PC-3 (cell line): ENCODE results near the gene GTF2A2. TPM values are rescaled to one million over a fixed set of nuclear protein-coding genes. Genes with fewer than 3 reads are reported as not detected.

ENCODE experiments used
- ATAC-seq: fragments of 200-7000 bp; cut with Tn5 transposase; 2 replicates; pipeline ENCODE4 v1.9.1; 2020; ENCODE audit warnings: mild to moderate bottlenecking, moderate library complexity
- BruUV-seq: library from RNA; stranded (reverse); fragments of 400-500 nt; replicated peaks from 2 replicates; lab custom pipeline; 2021; lab: Mats Ljungman, UMichigan
- CTCF ChIA-PET: fragments of 300-600 bp; sonication (Branson Sonifier 250); formaldehyde crosslinking; loops from one replicate; lab custom pipeline; 2022; ENCODE audit warnings: antibody characterized with exemption; lab: Charles Lee
- POLR2A ChIA-PET: fragments of 300-600 bp; sonication (Branson Sonifier 250); formaldehyde crosslinking; loops from one replicate; lab custom pipeline; 2022; ENCODE audit warnings: antibody characterized with exemption; ENCODE audit not compliant: unreplicated experiment; lab: Charles Lee
- DNase-seq: peaks from one replicate; pipeline ENCODE4 v3.0.0-alpha.2; 2015
- H2AFZ ChIP-seq: fragments of 300-600 bp; sonication (generic); 2 replicates; pipeline ENCODE4 v1.6.0; 2016; ENCODE audit warnings: antibody characterized with exemption, low read length
- H3F3A ChIP-seq: fragments of 300-600 bp; sonication (generic); one replicate; pipeline ENCODE4 v1.6.0; 2017; ENCODE audit warnings: antibody characterized with exemption, low read length, control low read depth, mild to moderate bottlenecking; ENCODE audit not compliant: unreplicated experiment
- H3K27ac ChIP-seq: fragments of 300-600 bp; sonication (generic); 2 replicates; pipeline ENCODE4 v1.5.1; 2016; ENCODE audit warnings: mild to moderate bottlenecking, low read length
- H3K27me3 ChIP-seq: fragments of 300-600 bp; sonication (generic); 2 replicates; pipeline ENCODE4 v1.6.1; 2016; ENCODE audit warnings: low read length, mixed read lengths
- H3K36me3 ChIP-seq: fragments of 300-600 bp; sonication (generic); 2 replicates; pipeline ENCODE4 v1.6.1; 2016; ENCODE audit warnings: low read depth, mixed run types, low read length, mixed read lengths
- H3K4me1 ChIP-seq: fragments of 300-600 bp; sonication (generic); 2 replicates; pipeline ENCODE4 v1.5.1; 2016; ENCODE audit warnings: low read length; ENCODE audit not compliant: insufficient read depth
- H3K4me2 ChIP-seq: fragments of 300-600 bp; sonication (generic); 2 replicates; pipeline ENCODE4 v1.6.0; 2016; ENCODE audit warnings: low read length
- H3K4me3 ChIP-seq: fragments of 300-600 bp; sonication (generic); 2 replicates; pipeline ENCODE4 v1.5.1; 2016; ENCODE audit warnings: mild to moderate bottlenecking, low read length, mixed read lengths
- H3K79me2 ChIP-seq: fragments of 300-600 bp; sonication (generic); 2 replicates; pipeline ENCODE4 v1.6.1; 2017; ENCODE audit warnings: low read length, mixed read lengths
- H3K9ac ChIP-seq: fragments of 300-600 bp; sonication (generic); 2 replicates; pipeline ENCODE4 v1.6.0; 2016; ENCODE audit warnings: mild to moderate bottlenecking, low read length
- H3K9me2 ChIP-seq: fragments of 300-600 bp; sonication (generic); replicated peaks from 2 replicates; pipeline ENCODE4 v1.6.1; 2016; ENCODE audit warnings: mixed run types, low read length, mixed read lengths
- H3K9me3 ChIP-seq: fragments of 300-600 bp; sonication (generic); 2 replicates; pipeline ENCODE4 v1.6.1; 2016; ENCODE audit warnings: low read length, mixed read lengths
- H4K20me1 ChIP-seq: fragments of 300-600 bp; sonication (generic); 2 replicates; pipeline ENCODE4 v1.6.1; 2016; ENCODE audit warnings: low read length, mixed read lengths
- EZH2 ChIP-seq: fragments of 300-600 bp; sonication (generic); IDR thresholded peaks from one replicate; pipeline ENCODE4 v1.6.1; 2017; ENCODE audit warnings: antibody characterized with exemption, mild to moderate bottlenecking, low read length; ENCODE audit not compliant: unreplicated experiment
- EZH2phosphoT487 ChIP-seq: fragments of 300-600 bp; sonication (generic); IDR thresholded peaks from 2 replicates; pipeline ENCODE4 v1.6.1; 2018; ENCODE audit warnings: mild to moderate bottlenecking, antibody characterized with exemption, low read length, borderline replicate concordance
- intact Hi-C: fragments of 100-400 bp; cut with micrococcal nuclease; formaldehyde crosslinking; loops from 2 replicates; pipeline ENCODE4 v1.9.0; 2023
- total RNA-seq: library from RNA; depleted of rRNA; stranded (reverse); fragments of >200 nt; gene quantifications from 2 replicates; pipeline ENCODE4 v1.2.3, GENCODE V29; 2014
- TF ChIP-seq, protein P1 (sequence below): fragments of 300-600 bp; sonication (generic); conservative IDR thresholded peaks from 2 replicates; pipeline ENCODE4 v1.5.1; 2017; ENCODE audit warnings: antibody characterized with exemption, low read depth, mild to moderate bottlenecking, low read length

GTF2A2 gene
- total RNA-seq, 1 experiment from 2014 or later, result 83.9 TPM

DNA sequence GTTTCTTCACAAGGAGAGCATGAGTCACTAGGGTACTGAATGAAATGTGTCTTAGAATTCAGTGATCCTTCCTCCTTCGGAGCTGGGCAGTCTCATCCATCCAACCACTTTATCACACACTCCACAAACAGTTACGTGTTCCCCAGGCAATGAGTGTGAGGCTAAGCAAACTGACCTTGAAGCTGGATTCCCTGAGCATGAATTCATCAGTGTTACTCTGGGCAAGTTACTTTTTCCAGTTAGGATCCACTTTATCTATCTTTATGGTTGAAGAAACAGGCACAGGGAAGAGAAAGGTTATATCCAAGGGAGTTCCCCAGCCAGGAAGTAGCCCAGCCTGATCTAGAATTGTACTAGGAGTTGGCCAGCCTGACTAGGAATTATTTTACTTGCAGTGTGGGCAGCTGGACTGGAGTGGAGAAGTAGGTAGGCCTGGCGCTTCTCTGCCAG, 62.8 kb downstream of the GTF2A2 start:
- TF ChIP-seq EZH2, result no peak
- no peak for TF ChIP-seq EZH2phosphoT487
- TF ChIP-seq, protein P1, sequence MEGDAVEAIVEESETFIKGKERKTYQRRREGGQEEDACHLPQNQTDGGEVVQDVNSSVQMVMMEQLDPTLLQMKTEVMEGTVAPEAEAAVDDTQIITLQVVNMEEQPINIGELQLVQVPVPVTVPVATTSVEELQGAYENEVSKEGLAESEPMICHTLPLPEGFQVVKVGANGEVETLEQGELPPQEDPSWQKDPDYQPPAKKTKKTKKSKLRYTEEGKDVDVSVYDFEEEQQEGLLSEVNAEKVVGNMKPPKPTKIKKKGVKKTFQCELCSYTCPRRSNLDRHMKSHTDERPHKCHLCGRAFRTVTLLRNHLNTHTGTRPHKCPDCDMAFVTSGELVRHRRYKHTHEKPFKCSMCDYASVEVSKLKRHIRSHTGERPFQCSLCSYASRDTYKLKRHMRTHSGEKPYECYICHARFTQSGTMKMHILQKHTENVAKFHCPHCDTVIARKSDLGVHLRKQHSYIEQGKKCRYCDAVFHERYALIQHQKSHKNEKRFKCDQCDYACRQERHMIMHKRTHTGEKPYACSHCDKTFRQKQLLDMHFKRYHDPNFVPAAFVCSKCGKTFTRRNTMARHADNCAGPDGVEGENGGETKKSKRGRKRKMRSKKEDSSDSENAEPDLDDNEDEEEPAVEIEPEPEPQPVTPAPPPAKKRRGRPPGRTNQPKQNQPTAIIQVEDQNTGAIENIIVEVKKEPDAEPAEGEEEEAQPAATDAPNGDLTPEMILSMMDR, result no peak
- H3K36me3 ChIP-seq, result no peaks in the 10 kb centered on the region
- ATAC-seq, result peak; percentile 97
- peaks cover 15% of the 10 kb centered on the region for H3K4me1 ChIP-seq
- DNase-seq, result peak; percentile 71
- no peak overlapping the region for H3K9ac ChIP-seq
- no peaks in the 10 kb centered on the region for H3F3A ChIP-seq
- no peaks in the 10 kb centered on the region for H3K27me3 ChIP-seq
- BruUV-seq, result no TSS peak
- H3K4me3 ChIP-seq, result no peak overlapping the region
- POLR2A ChIA-PET, result interaction anchor here (0.7 kb wide), 1 partner anchor 43 kb away, joined by 3 read pairs; no protein-coding TSS in a partner anchor
- H3K79me2 ChIP-seq, result no peaks in the 10 kb centered on the region
- H3K9me2 ChIP-seq, result no peaks in the 10 kb centered on the region
- H3K9me3 ChIP-seq, result no peaks in the 10 kb centered on the region
- CTCF ChIA-PET, result no interaction called here
- 0 out of 2 replicates have a peak overlapping the region, but pooled peaks have one; percentile 24 for H3K4me2 ChIP-seq
- H4K20me1 ChIP-seq, result no peaks in the 10 kb centered on the region
- intact Hi-C loops, result no loop called here
- H2AFZ ChIP-seq, result no peak overlapping the region
- H3K27ac ChIP-seq, result peak overlapping the region; percentile 69

DNA sequence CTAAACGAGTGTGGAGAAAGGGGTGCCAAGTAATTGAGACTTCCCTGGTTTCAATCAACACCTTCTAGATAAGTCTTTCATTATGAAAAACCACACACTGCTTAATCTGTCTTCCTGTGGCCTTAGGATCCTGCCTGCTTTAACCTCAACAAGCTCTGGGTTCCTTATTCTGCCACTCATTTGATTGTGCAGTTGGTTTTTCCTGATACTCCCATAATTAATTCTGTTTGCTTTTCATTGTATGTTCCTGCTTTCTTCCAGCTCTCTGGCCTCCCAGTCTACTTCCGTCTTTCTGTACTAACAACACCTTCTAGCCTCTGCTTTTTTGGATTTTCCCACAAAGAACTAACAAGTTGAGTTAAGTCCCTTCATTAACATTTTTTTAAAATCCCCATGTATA, 66.0 kb downstream of the GTF2A2 start:
- Histone ChIP-seq H3K9ac (no peak overlapping the region), H3F3A (no peaks in the 10 kb centered on the region), H3K9me3 (no peaks in the 10 kb centered on the region), H3K27ac (no peak overlapping the region), H4K20me1 (peaks cover 3% of the 10 kb centered on the region; the same call in 1 of the 2 replicates), H3K36me3 (no peaks in the 10 kb centered on the region), H3K79me2 (no peaks in the 10 kb centered on the region), H2AFZ (no peak overlapping the region), H3K27me3 (no peaks in the 10 kb centered on the region), H3K4me3 (no peak overlapping the region), H3K4me2 (no peak overlapping the region), H3K4me1 (peaks cover 23% of the 10 kb centered on the region), H3K9me2 (no peaks in the 10 kb centered on the region)
- POLR2A ChIA-PET, result no interaction called here
- no peak for ATAC-seq
- TF ChIP-seq EZH2, result no peak
- TF ChIP-seq, protein P1, result no peak
- no peak for TF ChIP-seq EZH2phosphoT487
- CTCF ChIA-PET, result interaction anchor here (0.6 kb wide), 1 partner anchor 39 kb away, joined by 6 read pairs; no protein-coding TSS in a partner anchor
- intact Hi-C loops, result no loop called here
- no peak for DNase-seq
- no TSS peak for BruUV-seq

DNA sequence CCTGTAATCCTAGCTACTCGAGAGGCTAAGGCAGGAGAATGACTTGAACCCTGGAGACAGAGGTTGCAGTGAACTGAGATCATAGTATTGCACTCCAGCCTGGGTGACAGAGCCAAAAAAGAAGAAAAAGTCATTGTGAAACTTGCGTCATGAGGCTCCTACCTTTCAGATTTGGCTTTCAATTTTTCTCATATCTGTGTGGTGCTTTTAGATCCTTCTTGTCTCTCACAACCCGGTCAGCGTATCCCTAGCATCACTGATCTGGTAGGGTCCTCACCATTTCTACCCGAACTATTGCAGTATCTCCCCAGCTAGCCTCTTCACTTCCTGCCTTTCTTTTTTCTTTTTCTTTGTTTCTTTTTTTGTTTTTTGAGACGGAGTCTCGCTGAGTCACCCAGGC, 67.3 kb downstream of the GTF2A2 start:
- H3K4me2 ChIP-seq, result no peak overlapping the region
- peaks cover 3% of the 10 kb centered on the region; the same call in 1 of the 2 replicates for H4K20me1 ChIP-seq
- intact Hi-C loops, result no loop called here
- no peaks in the 10 kb centered on the region for H3K9me3 ChIP-seq
- H3K79me2 ChIP-seq, result no peaks in the 10 kb centered on the region
- CTCF ChIA-PET, result no interaction called here
- H3F3A ChIP-seq, result no peaks in the 10 kb centered on the region
- no peak overlapping the region for H3K9ac ChIP-seq
- no peaks in the 10 kb centered on the region for H3K36me3 ChIP-seq
- no TSS peak for BruUV-seq
- H3K9me2 ChIP-seq, result no peaks in the 10 kb centered on the region
- no peak overlapping the region for H3K4me3 ChIP-seq
- POLR2A ChIA-PET, result no interaction called here
- no peak for DNase-seq
- H2AFZ ChIP-seq, result no peak overlapping the region
- ATAC-seq, result no peak
- no peaks in the 10 kb centered on the region for H3K27me3 ChIP-seq
- H3K27ac ChIP-seq, result no peak overlapping the region
- TF ChIP-seq EZH2phosphoT487 (no peak), EZH2 (no peak)
- TF ChIP-seq, protein P1, result no peak
- H3K4me1 ChIP-seq, result peaks cover 17% of the 10 kb centered on the region
